HG03565 (cell line): ENCODE data around the gene SF3A2.
A peak's percentile ranks its signal among the peaks of the same experiment; 100 is the strongest.

ENCODE experiments used
- ATAC-seq: cut with Tn5 transposase; IDR thresholded peaks from one replicate; pipeline ENCODE4 v1.9.1; 2021; ENCODE audit warnings: mild to moderate bottlenecking, moderate library complexity; ENCODE audit not compliant: unreplicated experiment

SF3A2 gene

GRCh38 chr19:2251106-2252054 lies 14.8 kb downstream of the SF3A2 start:
- ATAC-seq, result no peak

DNA sequence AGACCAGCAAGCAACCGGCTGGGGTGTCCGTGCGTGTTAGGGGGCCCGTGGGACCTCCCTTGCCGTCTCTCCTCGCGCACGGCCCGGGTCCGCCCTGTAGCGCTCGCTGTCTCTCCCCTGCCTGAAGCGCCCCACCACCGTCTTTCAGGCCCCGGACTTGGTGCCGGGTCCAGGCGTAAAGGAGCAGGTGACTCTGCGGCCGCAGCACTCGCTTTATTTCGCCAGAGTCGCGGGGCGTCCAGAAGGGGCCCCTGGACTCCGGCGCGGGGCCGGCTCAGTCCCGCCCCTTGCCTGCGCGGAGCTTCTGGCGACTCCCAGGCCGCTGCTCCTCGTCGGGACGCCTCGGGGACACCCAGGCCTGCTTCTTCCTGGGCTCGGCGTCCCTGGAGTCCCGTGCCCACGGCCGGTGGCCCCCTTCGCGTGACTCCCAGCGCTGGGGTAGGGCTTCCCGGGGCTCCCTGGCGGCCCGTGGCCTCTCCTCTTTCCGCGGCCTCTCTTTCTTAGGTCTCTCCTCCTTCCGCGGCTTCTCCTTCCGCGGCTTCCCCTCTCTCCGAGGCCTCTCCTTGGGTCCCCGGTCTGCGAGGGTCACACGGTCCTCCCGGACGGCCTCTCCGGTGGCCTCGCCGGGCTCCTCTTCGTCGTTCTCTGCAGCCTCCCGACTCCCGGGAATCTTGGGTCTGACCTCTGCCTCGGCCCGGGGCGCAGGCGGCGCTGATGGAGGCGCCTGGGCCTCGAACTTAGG lies 15.6 kb downstream of the SF3A2 start:
- no peak for ATAC-seq

- no peak for ATAC-seq
Measured at GRCh38 chr19:2252797-2253105, 16.1 kb downstream of the SF3A2 start.

- ATAC-seq, result no peak
Measured at GRCh38 chr19:2253106-2254063, 16.8 kb downstream of the SF3A2 start.

DNA sequence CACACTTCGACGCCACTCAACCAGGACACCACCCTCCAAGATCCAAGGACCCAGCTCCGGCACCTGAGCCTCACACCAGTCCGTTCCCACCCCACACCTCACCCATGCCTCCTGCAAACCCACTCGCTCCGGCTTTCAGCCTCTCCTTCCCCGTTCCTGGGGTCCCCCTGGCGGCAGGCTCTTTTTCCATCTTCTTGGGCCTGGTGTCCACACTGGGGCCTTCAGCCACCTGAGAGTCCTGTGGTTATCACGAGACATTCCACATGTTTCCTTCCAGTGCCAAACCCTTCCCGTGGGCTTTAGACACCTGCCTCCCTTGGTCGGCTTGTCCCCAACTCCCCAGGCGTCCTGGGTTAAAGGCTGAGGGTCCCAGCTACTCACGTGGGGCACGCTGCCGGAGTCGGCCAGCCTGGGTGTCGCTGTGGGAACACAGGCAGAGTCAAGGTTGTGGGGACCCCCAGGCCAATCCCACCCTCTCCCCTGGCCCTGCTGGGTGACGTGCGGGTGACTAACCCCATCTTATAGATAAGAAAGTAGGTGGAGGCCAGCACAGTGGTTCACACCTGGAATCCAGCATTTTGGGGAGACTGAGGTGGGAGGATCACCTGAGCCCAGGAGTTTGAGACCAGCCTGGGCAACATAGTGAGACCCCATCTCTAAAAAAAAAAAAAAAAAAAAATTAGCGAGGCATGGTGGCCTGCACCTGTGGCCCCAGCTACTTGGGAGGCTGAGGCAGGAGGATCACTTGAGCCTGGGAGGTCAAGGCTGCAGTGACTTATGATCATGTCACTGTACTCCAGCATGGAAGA lies 17.6 kb downstream of the SF3A2 start:
- ATAC-seq, result no peak

DNA sequence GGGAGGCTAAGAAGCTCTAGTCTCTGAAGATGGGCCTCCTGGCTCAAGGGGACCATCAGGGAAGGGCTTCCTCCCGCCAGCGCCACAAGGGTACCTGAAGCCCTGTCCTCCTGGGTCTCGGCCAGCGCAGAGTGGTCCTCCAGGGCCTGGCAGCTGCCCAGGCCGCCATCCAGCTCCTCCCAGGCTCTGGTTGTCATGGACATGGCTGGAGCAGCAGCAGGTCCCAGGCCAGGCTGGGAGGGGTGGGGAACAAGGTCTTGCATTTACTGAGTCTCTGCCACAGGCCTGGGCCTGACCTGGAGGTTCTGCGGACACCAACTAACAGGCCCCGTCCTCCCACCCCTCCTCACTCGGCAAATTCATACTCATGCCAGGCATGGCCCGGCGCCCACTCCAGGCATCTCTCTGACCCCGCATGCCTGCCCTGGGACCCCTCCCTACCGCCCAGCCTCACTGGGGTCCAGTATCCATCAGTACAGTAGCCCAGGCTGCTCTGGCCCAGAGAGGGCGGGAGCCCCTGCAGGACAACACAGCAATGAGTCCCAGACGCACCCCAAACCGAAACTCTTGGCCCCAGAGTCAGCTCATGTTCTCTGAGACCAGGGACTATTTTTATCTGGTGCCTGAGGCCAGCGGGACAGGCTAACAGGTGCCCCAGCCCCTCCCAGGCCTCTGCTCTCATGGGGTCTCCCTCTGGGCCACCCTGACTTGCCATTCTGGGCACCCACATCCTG lies 18.7 kb downstream of the SF3A2 start:
- ATAC-seq, result no peak

DNA sequence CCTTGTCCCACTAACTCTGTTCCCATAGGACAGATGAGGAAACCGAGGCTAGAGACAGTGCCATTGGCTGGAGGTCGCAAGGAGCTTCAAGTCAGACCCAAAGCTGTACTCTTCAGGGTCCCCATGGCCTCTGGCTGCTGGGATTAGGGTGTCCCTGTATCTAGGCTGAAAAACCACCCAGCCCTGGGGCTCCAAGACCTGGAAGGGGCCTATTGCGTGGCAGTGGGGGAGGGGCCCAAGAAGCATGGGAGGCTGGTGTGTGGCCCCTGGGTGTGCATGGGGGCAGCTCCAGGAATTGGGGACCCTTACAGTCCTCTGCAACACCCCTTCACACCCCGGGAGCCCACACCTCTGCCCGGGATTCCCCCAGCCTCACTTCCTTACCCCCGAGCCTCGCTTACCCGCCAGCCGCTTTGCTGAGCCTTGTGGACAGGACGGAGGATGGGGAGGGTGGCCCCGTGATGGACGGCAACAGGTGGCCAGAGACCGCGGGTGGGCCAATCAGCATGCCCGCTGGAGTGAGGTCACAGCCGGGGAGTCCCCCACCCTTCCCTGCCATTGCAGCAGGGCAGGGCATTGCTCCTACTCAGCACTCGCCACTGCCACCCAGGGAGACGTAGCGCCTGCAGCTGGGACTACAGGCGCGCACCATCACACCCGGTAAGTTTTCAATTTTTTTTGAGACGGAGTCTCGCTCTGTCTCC lies 19.5 kb downstream of the SF3A2 start, which contains the start of gene JSRP1:
Gene JSRP1, minus strand, starts transcription at position 436 of the 704 bp plus-strand sequence. CDS start 1,103 bp downstream, outside the sequence.
- no peak for ATAC-seq

DNA sequence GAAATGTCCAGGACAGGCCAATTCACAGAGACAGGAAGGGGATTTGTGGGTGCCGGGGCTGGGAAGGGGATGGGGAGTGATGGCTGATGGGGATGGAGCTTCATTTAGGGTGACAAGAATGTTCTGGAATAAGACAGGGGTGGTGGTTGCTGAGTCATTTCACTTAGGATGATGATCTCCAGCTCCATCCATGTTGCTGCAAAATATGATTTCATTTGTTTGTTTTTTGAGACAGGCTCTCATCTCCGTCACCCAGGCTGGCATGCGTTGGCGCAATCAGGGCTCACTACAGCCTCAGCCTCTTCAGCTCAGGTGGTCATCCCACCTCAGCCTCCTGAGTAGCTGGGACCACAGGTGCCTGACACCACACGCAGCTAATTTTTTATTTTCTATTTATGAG lies 22.7 kb downstream of the SF3A2 start:
- no peak for ATAC-seq

GRCh38 chr19:2260341-2260805 lies 23.7 kb downstream of the SF3A2 start:
- ATAC-seq, result no peak

DNA sequence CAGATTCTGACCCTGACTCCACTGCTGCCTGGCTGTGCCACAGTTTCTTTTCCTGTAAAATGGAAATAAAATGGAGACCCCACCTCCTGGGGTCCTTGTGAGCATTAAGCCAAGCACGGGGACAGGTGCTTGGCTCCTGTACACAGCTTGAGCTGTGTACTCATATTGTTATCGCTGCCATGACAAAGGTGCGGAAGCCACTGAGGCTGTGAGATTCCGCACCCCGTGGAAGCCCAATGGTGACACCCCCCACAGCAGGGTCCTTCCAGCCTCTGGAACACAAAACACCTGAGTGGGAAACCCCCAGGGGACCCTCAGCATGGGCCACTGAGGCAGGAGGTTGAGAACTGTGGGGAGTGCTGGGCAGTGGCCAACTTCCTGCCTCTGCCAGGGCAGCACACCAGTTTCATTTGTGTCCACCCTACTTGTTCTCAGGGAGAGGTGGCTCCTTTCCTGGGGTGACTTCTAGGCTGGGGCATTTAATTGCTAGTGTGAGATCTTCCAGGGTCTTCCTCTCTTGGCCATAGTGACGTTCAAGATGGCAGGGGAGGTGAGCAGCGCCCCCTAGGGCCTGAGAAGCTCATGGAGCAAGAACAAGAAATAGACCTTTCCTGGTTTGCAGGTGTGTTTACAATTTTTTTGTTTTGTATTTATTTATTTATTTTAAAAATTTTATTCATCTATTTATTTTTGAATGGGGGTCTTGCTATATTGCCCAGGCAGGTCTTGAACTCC lies 25.0 kb downstream of the SF3A2 start:
- no peak for ATAC-seq

DNA sequence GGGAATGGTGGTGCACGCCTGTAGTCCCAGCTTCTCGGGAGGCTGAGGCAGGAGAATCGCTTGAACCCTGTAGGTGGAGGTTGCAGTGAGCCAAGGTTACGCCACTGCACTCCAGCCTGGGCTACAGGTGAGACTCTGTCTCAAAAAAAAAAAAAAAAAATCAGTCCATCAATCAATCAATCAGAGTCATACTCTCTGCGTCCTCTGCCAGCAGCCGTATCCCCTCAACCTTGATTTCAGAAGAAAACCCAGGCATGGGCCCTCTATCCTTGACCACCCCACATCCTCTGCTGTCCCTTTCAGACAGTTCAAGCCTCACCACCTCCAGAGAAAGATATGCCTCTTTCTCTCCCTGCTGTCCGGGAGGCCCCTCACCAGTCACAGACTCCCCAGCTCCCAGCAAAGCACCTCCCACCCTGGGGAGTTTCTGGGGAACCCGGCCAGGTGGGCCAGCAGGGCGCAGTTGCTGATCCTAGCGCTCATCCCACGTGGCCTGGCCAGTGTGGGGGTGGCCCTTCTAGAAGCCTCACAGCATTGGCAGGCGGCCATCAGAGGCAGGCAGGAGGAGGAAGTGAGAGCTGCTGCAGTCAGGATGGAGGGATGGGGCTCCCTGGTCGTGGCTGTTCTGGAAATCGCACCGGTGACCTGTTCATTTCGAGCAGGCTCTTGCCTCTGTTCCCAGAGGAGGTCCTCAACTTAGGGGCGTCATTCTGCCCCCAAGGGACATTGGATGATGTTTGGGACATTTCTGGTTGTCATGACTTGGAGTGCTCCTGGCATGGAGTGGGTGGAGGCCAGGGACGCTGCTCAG lies 29.8 kb downstream of the SF3A2 start:
- no peak for ATAC-seq

GRCh38 chr19:2268480-2268830 lies 31.8 kb downstream of the SF3A2 start:
- ATAC-seq, result no peak

- ATAC-seq, result no peak
Measured at GRCh38 chr19:2268861-2269243, 32.2 kb downstream of the SF3A2 start.

DNA sequence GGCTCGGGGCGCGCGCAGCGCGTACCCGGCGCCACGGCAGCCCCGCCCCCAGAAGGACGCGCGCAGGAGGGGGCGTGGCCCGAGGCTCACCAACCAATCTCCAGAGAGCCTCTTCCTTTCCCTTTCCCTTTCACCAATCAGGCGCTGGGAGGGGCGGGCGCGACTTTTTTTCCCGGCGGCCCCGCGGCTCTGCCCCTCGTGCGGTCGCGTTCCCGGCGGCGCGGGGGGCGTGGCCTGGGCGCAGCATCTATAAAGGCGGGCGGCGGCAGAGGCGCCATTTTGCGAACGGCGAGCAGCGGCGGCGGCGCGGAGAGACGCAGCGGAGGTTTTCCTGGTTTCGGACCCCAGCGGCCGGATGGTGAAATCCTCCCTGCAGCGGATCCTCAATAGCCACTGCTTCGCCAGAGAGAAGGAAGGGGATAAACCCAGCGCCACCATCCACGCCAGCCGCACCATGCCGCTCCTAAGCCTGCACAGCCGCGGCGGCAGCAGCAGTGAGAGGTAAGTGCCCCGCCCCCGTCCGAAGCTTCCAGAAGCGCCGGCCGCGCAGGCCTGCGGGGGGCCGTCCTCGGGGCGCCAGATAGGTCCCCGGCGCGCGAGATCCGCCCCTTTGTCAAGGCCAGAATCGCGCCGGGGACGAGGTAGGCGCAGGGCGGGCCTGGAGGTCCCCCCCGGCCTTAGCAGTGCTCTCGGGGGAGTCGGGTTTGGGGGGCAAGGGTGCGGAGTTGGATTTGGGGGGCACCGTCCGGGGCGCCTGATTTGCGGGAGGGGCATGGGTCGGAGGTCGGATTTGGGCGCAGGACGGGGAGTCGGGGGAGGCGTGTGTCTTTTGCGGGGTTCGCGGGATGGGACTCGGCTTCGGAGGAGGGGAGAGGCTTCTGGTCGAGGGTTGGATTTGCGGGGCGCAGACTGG lies 32.9 kb downstream of the SF3A2 start:
- ATAC-seq, result peak; percentile 59

GRCh38 chr19:2270157-2270422 lies 33.5 kb downstream of the SF3A2 start:
- no peak for ATAC-seq

DNA sequence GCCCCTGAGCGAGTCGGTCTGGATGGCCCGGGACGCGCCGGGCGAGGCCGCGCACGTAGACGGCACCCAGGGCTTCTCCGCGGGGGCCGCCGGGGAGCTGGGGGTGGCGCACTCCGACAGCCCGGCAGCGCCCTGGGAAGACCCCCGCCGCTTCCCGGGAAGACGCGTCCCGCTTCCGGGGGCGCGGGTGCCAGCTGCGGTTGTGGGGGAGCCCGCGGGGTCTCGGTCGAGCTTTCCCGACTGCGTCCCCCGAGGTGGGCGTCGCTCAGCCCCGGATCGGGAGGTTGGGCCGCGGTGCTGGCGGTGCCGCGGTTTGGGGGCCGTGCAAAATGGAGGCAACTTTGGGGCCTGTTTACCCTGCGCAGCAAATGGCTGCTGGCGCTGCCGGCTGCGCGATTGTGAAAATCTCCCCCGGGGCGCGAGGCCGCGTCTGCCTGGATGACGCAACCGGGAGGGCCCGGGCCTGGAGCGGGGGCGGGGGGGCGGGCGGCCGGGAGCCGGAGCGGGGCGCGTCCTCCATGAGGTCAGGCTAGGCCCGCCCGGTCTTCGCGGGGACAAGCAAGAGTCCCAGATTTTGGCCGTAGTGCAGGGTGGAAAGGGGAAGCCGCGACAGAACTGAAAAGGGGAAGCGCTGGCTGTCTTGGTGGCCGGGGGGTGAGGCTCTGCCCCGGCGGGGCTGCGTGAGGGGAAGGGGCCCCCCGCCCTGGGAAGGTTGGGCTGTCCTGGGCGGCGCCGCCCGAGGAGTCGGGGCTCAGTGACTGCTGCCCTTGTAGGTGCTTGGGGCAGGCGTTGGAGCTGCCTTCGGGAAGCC lies 34.0 kb downstream of the SF3A2 start:
- ATAC-seq, result no peak
